Stimulated activated effector memory CD8-positive, alpha-beta T cell treated with anti-CD3 and anti-CD28 coated beads, Interleukin-12 subunit alpha, Interleukin-12 subunit beta, amount 100 ng/mL, for 72 hours (primary cell): ENCODE data around the gene AHDC1.
A peak's percentile ranks its signal among the peaks of the same experiment; 100 is the strongest.
"Not testable (repeated sequence)": the region's sequence is repeated elsewhere in the genome, so short reads cannot be mapped to it uniquely, and the experiment has no call there.

Experiments used
- ATAC-seq: fragments of 150-1000 bp; cut with Tn5 transposase; 2 replicates; pipeline ENCODE4 v1.10.0; 2021
- DNase-seq, 2 donors: peaks; one replicate each; pipeline ENCODE4 v3.0.0; 2021 to 2022; ENCODE audit warnings: low spot score in 2 of 2
- H3K27ac Mint-ChIP-seq: one replicate; pipeline ENCODE4 v1.8.0; 2022; ENCODE audit warnings: mild to moderate bottlenecking, mixed read lengths
- H3K36me3 Mint-ChIP-seq: one replicate; pipeline ENCODE4 v1.8.0; 2022; ENCODE audit warnings: mild to moderate bottlenecking, mixed read lengths
- H3K4me1 Mint-ChIP-seq: one replicate; pipeline ENCODE4 v1.8.0; 2022; ENCODE audit warnings: mixed read lengths
- H3K4me3 Mint-ChIP-seq: one replicate; pipeline ENCODE4 v1.8.0; 2022; ENCODE audit warnings: mild to moderate bottlenecking, mixed read lengths
- H3K9me3 Mint-ChIP-seq: one replicate; pipeline ENCODE4 v1.8.0; 2022; ENCODE audit warnings: mixed read lengths

The AHDC1 gene

DNA sequence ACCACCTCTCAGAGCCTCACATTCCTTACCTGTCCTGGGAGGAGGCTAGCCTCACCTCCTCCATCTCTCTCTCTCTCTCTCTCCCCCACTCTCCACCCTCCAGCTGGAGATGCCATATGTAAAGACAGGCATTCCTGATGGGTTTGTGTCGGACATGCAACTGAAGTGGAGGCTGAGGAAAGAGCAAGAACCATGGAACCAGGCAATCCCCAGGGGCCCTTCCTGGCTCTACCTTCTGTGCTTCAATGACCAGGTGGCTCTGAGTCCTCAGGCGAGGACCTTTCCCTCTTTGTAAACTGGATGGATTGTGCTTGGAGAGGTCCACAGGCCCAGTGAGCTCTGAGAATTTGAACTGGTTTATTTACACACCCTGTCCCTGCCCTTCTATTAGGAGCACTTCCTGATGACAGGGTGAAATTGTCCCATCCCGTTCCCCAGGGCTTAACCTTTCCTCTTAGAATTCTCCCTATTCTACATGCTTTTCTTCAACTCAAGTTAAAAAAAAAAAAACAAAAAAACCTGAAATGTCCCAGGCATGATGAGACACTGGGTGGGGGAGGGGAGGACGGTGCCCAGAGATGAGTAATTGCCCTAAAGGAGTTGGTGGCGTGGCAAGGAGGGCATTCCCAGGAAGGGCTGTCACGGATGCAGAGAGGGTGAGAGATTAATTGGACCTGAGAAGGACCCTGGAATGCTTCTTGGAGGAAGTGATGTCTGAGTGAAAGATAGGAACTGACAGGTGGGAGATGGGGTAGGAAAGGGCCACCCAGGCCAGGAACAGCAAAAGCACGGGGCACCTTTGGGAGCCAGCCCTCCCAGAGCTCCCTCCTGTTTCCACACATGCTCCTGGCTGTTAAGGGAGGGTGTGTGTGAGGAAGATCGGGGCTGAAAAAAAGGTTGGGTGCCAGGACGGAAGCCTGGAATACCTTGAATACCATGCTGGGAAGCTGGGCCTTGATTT, 63.8 kb downstream of the AHDC1 start:
- no peak for DNase-seq
- ATAC-seq: no peak
- H3K27ac Mint-ChIP-seq: peak overlapping the region; percentile 78
- H3K9me3 Mint-ChIP-seq: no peaks in the 10 kb centered on the region
- H3K4me1 Mint-ChIP-seq: peaks cover 35% of the 10 kb centered on the region
- H3K4me3 Mint-ChIP-seq: no peak overlapping the region
- H3K36me3 Mint-ChIP-seq: peaks cover 30% of the 10 kb centered on the region

- Mint-ChIP-seq H3K27ac (no peak overlapping the region), H3K4me3 (no peak overlapping the region), H3K4me1 (peaks cover 27% of the 10 kb centered on the region), H3K36me3 (peaks cover 43% of the 10 kb centered on the region), H3K9me3 (no peaks in the 10 kb centered on the region)
- DNase-seq (no peak), ATAC-seq (no peak)
These were observed 65.2 kb downstream of the AHDC1 start for GRCh38 chr1:27538793-27539192.

GRCh38 chr1:27538305-27538676, 65.7 kb downstream of the AHDC1 start:
- H3K36me3 Mint-ChIP-seq: peaks cover 44% of the 10 kb centered on the region
- H3K4me1 Mint-ChIP-seq: peaks cover 32% of the 10 kb centered on the region
- not testable (repeated sequence) for ATAC-seq, H3K27ac Mint-ChIP-seq, DNase-seq, H3K9me3 Mint-ChIP-seq, H3K4me3 Mint-ChIP-seq

- H3K27ac Mint-ChIP-seq: no peak overlapping the region
These were observed 67.2 kb downstream of the AHDC1 start for GRCh38 chr1:27536767-27537166.

DNA sequence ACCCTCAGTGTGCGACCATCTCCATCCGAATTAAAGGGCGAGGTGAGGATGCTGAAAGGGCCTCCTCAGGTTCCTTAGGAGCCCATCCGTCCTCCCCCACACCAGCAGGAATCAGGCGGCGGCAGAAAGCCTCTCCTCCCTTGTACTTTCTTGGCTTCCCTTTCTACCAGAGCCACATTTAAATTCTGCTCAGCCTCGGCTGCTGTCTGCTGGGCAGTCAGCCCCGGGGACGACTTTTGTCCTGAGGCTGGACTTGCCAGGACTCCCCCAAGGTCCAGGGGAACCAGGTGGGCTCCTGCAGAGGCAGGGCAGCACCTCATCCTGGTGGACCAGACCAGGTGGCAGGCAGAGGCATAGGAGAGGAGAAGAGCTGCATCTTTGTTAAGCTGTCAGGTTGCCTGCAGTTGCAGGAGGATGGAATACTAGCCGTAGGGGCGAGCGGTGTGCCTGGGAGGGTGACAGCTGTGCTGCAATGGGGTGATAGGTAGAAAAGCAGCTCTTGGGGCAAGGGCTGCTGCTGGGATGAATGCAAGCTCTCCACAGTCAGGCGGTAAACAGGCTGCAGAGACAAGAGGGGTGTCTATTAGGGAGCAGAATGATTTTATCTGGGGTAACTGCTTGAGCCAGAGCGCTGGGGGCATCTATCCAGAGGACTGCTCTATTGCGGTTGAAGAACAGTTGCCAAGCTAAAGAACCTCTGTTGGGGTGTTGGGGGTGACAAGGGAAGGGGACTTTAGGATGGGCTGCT, 67.8 kb downstream of the AHDC1 start:
- ATAC-seq (no peak), DNase-seq (no peak)
- no peak overlapping the region for H3K4me3 Mint-ChIP-seq
- H3K36me3 Mint-ChIP-seq: peaks cover 58% of the 10 kb centered on the region
- peak overlapping the region; percentile 80 for H3K27ac Mint-ChIP-seq
- peaks cover 43% of the 10 kb centered on the region for H3K4me1 Mint-ChIP-seq
- H3K9me3 Mint-ChIP-seq: no peaks in the 10 kb centered on the region

More at GRCh38 chr1:27536767-27537166, 67.2 kb downstream of the AHDC1 start:
- DNase-seq (no peak), ATAC-seq (no peak)
- Mint-ChIP-seq H3K9me3 (no peaks in the 10 kb centered on the region), H3K4me3 (no peak overlapping the region), H3K4me1 (peaks cover 41% of the 10 kb centered on the region), H3K36me3 (peaks cover 56% of the 10 kb centered on the region)

DNA sequence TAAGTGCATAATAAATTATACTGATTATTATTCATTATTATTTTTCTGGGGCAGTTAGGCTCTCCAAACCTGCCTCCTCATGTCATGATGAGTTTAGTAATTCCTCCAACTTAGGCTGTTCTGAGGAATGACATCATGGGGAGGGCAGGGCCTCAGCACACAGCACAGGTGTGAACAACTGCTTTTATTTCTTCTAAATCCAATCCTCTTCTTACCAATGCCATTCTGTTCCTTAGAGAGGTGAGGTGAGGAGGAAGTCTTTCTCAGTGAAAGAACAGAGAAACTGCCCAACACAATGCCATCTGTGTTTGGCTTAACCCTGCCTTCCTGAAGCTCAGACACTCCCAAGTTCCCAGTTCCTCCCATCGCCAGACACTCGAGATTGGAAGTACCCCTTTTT, 68.6 kb downstream of the AHDC1 start:
- ATAC-seq: no peak
- no peak for DNase-seq
- Mint-ChIP-seq H3K27ac (peak overlapping the region; percentile 80), H3K4me1 (peaks cover 38% of the 10 kb centered on the region), H3K9me3 (no peaks in the 10 kb centered on the region), H3K36me3 (peaks cover 58% of the 10 kb centered on the region), H3K4me3 (no peak overlapping the region)

GRCh38 chr1:27531959-27532685, 71.8 kb downstream of the AHDC1 start:
- DNase-seq (no peak), ATAC-seq (peak; percentile 35)
- Mint-ChIP-seq H3K4me1 (peaks cover 46% of the 10 kb centered on the region), H3K4me3 (no peak overlapping the region), H3K9me3 (no peaks in the 10 kb centered on the region), H3K36me3 (peaks cover 46% of the 10 kb centered on the region), H3K27ac (peak overlapping the region; percentile 87)

GRCh38 chr1:27530192-27530591, 73.8 kb downstream of the AHDC1 start:
- DNase-seq: no peak
- Mint-ChIP-seq H3K36me3 (peaks cover 40% of the 10 kb centered on the region), H3K4me3 (no peak overlapping the region), H3K27ac (no peak overlapping the region), H3K9me3 (no peaks in the 10 kb centered on the region), H3K4me1 (peaks cover 57% of the 10 kb centered on the region)
- no peak for ATAC-seq

DNA sequence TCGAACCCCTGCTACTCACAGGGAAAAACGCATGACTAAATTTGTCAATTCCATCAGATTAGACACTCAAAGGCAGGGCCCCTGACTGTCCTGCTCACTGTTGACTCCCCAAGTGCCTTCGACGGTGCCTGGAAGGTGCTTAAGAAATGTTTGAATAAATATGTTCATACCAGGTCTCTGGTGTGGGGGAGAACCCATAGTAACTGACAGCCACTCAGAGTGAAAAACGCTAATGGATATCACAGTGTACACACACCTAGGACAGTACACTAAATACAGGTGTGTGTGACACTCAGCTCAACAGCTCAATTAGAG, 74.3 kb downstream of the AHDC1 start:
- ATAC-seq: no peak
- peak overlapping the region; percentile 28 for H3K4me3 Mint-ChIP-seq
- no peak for DNase-seq
- H3K27ac Mint-ChIP-seq: peak overlapping the region; percentile 77
- H3K4me1 Mint-ChIP-seq: peaks cover 62% of the 10 kb centered on the region
- H3K36me3 Mint-ChIP-seq: peaks cover 36% of the 10 kb centered on the region
- H3K9me3 Mint-ChIP-seq: no peaks in the 10 kb centered on the region

DNA sequence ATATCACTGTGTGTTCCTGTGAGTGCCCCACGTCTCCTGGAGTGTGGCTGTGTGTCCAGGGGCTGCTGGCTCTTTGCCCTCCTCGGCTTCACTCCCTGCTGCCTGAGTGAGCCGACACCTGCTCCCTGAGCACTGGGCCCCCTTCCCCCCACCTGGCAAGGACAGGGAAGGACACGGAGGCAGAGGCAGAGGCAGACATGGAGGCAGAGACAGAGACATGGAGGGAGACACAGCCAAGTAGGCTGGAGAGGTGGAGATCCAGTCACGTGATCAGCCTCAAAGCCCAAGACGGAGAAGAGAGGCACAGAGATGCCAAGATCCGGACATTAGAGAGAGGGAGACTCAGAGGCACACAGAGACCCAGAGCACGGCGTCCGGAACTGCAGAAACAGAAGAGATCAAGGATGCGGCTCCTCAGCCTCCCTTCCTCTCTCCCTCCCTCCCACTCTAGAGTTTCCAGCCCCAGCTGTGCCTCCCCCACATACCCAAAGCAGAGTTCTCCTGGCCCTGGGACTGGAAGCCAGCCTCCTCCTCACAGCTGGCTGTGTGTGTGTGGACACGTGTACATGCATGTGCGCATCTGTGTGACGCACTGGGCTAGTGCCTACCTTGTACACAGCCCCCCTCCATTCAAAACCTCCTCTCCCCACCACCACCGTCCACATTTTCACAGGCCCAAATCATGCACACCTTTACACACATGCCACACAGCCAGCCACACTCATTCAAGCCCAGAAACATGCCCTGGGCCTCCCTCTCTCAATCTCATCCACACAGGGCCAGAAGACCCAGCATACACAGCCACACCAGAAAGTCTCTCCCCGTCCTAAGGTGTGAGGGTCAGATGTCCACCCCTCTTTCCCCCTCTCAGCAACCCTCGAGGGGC, 74.9 kb downstream of the AHDC1 start:
- ATAC-seq (no peak), DNase-seq (no peak)
- Mint-ChIP-seq H3K9me3 (no peaks in the 10 kb centered on the region), H3K36me3 (peaks cover 30% of the 10 kb centered on the region), H3K4me3 (peak overlapping the region; percentile 55), H3K4me1 (peaks cover 68% of the 10 kb centered on the region), H3K27ac (peak overlapping the region; percentile 77)

DNA sequence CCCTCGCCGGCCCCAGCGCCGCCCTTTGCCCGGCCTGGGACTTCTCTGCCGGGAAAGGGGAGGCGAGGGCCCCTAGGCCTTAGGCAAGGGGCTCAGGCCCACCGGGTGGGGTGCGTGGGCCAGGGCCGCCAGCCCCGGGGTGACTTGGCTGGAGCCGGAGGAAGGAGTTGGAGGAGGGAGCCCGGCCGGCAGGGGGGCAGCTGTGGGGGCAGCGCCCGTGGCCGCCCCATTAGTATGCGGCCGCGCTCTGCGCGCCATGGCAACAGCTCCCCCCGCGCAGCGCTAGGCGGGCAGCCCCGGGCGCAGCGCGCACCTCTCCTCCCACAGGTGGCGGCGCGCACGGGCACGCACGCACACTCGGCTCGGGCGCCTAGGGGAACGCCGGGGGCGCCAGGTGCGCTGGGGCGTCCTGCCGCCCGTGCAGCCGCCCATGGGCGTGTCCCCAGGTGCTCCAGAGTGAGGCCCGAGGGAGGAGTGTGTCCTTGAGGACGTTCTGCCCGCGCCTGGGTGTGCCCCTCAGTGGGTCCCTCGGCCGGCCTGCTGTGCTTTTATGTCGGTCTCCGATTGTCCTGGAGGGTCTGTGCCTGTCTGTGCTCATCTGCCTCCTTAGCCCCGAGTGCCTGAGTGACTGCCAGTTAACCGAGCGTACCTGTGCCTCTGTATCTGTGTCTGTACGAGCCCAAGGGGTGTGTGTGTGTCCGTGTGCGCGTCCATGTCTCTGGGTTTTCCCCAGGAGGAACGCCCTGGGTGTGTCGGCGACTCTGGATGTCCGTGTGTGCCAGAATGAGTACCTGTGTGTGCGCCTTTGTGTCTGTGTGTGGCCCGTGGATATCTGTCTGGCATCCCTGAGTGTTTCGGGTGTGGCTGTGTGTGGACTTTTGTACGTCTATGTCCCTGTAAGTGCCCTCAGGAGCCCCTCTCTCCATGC, 75.8 kb downstream of the AHDC1 start:
- ATAC-seq (peak; percentile 44), DNase-seq (no peak)
- H3K4me1 Mint-ChIP-seq: peaks cover 71% of the 10 kb centered on the region
- H3K27ac Mint-ChIP-seq: peak overlapping the region; percentile 77
- H3K9me3 Mint-ChIP-seq: no peaks in the 10 kb centered on the region
- peaks cover 21% of the 10 kb centered on the region for H3K36me3 Mint-ChIP-seq
- H3K4me3 Mint-ChIP-seq: peak overlapping the region; percentile 55

DNA sequence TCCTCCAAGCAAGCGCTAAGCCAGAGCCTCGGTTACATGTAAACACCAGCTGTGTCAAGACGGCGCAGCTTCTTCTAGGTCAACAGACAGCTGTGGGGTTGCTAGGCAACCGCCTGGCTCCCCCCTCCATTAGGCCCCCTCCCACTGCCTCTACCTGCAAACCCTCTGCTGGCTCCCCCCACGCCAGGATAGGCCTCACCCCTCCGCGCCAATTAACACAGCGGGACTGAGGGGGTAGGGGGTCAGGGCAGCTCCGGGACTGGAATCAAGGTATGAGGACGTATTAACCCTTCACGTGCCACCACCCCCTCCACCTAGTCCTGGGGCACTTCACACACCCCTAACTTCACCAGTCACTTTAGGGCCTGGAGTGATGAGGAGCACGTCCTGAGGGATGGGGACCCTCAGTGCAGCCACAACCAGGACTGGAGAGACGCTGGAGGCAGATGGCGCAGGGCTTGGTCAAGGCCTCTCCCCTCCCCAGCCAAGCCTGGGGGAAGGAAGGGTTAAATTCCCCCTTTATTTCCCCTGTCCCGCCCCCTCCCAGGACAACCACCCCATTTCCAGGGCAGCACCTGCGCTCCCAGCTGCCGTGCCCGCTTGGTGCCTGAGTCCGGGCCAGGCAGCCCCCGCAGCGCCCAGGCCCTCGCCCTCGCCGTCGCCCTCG, 76.6 kb downstream of the AHDC1 start:
- Mint-ChIP-seq H3K36me3 (peaks cover 18% of the 10 kb centered on the region), H3K27ac (peak overlapping the region; percentile 51), H3K4me1 (peaks cover 71% of the 10 kb centered on the region), H3K4me3 (peak overlapping the region; percentile 87), H3K9me3 (no peaks in the 10 kb centered on the region)
- ATAC-seq (no peak), DNase-seq (no peak)

DNA sequence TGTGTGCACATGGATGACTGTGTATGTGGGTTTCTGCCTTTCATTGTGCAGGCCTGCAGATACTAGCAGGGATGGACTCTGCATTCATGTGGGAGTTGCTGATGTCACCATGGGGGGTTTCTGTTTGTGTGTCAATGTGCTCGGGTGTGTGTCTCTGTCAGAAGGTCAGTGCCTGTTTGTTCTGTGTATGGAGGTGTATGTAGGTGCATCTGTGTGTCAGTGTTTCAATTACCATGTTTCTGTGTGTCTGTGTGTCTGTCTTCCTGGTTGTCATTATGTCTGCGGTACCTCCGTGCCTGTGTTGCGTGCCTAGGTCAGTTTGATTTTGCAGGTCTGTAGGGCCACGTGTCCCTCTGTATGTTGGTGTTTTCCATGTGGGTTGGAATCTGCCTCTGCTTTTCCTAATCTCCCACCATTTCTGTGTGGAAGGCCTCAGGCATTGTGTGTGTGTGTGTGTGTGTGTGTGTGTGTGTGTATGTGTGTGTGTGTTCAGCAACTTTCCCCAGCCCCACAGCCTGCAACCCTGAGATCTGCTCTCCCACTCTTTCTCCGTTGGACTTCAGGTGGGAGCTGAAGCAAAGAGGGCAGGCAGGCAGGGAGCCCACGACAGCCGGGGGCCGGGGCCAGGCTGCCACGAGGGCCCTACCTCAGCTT, 77.2 kb downstream of the AHDC1 start:
- ATAC-seq (peak; percentile 35), DNase-seq (no peak)
- Mint-ChIP-seq H3K27ac (peak overlapping the region; percentile 51), H3K9me3 (no peaks in the 10 kb centered on the region), H3K4me1 (peaks cover 71% of the 10 kb centered on the region), H3K36me3 (peaks cover 18% of the 10 kb centered on the region), H3K4me3 (peak overlapping the region; percentile 87)
